Fibroblast of mammary gland (primary cell): ENCODE data around the gene R3HDM2.

ENCODE experiments used
- DNase-seq: peaks from one replicate; pipeline ENCODE4 v3.0.0-alpha.2; 2010; ENCODE audit warnings: low read depth
- H3K4me3 ChIP-seq: 2 replicates; pipeline ENCODE4 v1.5.1; 2011; ENCODE audit warnings: low read depth, mild to moderate bottlenecking, low read length, moderate library complexity; ENCODE audit not compliant: control insufficient read depth
- CTCF ChIP-seq: conservative IDR thresholded peaks from 2 replicates; pipeline ENCODE4 v1.5.1; 2011; ENCODE audit warnings: low read depth, low read length, inconsistent platforms; ENCODE audit not compliant: control insufficient read depth, insufficient read depth

R3HDM2 gene

GRCh38 chr12:57248934-57249742, 181.7 kb downstream of the R3HDM2 start:
- DNase-seq = peak; percentile 19
- TF ChIP-seq CTCF = no peak
- H3K4me3 ChIP-seq = no peak overlapping the region

GRCh38 chr12:57247041-57247440, 183.8 kb downstream of the R3HDM2 start:
- TF ChIP-seq CTCF = no peak
- no peak for DNase-seq
- H3K4me3 ChIP-seq = no peak overlapping the region

- no peak for TF ChIP-seq CTCF
- no peak for DNase-seq
- H3K4me3 ChIP-seq = no peak overlapping the region
Observed at GRCh38 chr12:57244312-57244696, 186.5 kb downstream of the R3HDM2 start.

- DNase-seq = peak; percentile 68
- peak; percentile 74 for TF ChIP-seq CTCF
- peak overlapping the region; percentile 40 for H3K4me3 ChIP-seq
Observed at GRCh38 chr12:57243521-57244311, 187.1 kb downstream of the R3HDM2 start.

- DNase-seq = no peak
- peak overlapping the region; percentile 40 for H3K4me3 ChIP-seq
- peak; percentile 52 for TF ChIP-seq CTCF
Observed at GRCh38 chr12:57242691-57243454, 188.0 kb downstream of the R3HDM2 start.

GRCh38 chr12:57242329-57242690, 188.5 kb downstream of the R3HDM2 start:
- no peak for TF ChIP-seq CTCF
- H3K4me3 ChIP-seq = no peak overlapping the region
- DNase-seq = no peak
